A549 (cell line): ENCODE measurements around the gene GRM7.

Experiments used
- EHF ChIP-seq: fragments of 250-450 bp; sonication (Bioruptor Pico); IDR thresholded peaks from 2 replicates; pipeline ENCODE4 v1.5.0; 2020; ENCODE audit warnings: mild to moderate bottlenecking
- FOXS1 ChIP-seq: fragments of 250-450 bp; sonication (Bioruptor Pico); IDR thresholded peaks from 2 replicates; pipeline ENCODE4 v1.5.0; 2020; ENCODE audit warnings: mild to moderate bottlenecking, moderate library complexity
- POLR2AphosphoS2 ChIP-seq: conservative IDR thresholded peaks from 2 replicates; pipeline ENCODE4 v1.6.1; 2012; ENCODE audit warnings: low read length, improper control_type of control experiment, inconsistent platforms
- TF ChIP-seq, protein P1 (sequence below): fragments of >200 bp; sonication (Bioruptor Twin); formaldehyde crosslinking; IDR thresholded peaks from 3 replicates; pipeline ENCODE4 v1.5.1; 2016

DNA sequence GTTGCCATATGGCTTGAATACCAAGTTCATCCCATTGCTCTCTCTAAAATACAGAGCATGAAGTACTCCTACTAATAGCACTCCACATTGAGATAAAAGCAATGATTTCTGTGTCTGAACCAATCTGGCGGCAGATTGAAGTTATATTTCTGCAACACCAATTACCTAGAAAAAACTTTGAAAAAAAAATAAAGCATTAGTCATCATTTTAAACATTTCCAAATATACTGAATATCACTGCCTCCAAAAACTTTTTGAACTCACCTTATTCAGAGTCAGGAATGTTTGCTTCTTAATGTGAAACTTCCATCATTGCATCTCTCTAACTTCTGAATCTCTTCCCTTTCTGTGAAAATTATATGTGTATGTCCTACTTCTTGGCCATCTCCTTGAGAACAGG, 540.5 kb downstream of the GRM7 start:
- TF ChIP-seq, protein P1, sequence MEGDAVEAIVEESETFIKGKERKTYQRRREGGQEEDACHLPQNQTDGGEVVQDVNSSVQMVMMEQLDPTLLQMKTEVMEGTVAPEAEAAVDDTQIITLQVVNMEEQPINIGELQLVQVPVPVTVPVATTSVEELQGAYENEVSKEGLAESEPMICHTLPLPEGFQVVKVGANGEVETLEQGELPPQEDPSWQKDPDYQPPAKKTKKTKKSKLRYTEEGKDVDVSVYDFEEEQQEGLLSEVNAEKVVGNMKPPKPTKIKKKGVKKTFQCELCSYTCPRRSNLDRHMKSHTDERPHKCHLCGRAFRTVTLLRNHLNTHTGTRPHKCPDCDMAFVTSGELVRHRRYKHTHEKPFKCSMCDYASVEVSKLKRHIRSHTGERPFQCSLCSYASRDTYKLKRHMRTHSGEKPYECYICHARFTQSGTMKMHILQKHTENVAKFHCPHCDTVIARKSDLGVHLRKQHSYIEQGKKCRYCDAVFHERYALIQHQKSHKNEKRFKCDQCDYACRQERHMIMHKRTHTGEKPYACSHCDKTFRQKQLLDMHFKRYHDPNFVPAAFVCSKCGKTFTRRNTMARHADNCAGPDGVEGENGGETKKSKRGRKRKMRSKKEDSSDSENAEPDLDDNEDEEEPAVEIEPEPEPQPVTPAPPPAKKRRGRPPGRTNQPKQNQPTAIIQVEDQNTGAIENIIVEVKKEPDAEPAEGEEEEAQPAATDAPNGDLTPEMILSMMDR = no peak
- TF ChIP-seq EHF = no peak
- TF ChIP-seq FOXS1 = no peak
- TF ChIP-seq POLR2AphosphoS2 = no peak
